Right lobe of liver (tissue), 6 donors: Measurements from ENCODE around the gene PXMP4. TPM values are rescaled to one million over a fixed set of nuclear protein-coding genes. Genes with fewer than 3 reads are reported as not detected.
A peak's percentile ranks its signal among the peaks of the same experiment; 100 is the strongest.

Source experiments
- ATAC-seq, 4 donors: fragments of 200-7000 bp; cut with Tn5 transposase; one replicate each; pipeline ENCODE4 v1.9.1; 2020; ENCODE audit warnings: mild to moderate bottlenecking in 4 of 4, moderate library complexity in 4 of 4
- DNase-seq, 3 donors: peaks; one replicate each; pipeline ENCODE4 v3.0.0-alpha.2; 2020
- H3K27ac ChIP-seq, 3 donors: fragments of 200-600 bp; one replicate each; pipeline ENCODE4 v1.8.0; 2022
- H3K27me3 ChIP-seq, 2 donors: fragments of 200-600 bp; one replicate each; pipeline ENCODE4 v1.8.0; 2022
- H3K36me3 ChIP-seq, 4 donors: fragments of 200-600 bp; sonication (generic) in 1 of 4; one replicate each; pipeline versions ENCODE4 v1.5.1 to v1.8.0; 2017 to 2022; ENCODE audit warnings: control low read depth in 1 of 4
- H3K4me1 ChIP-seq, 4 donors: fragments of 200-600 bp; sonication (generic) in 1 of 4; one replicate each; pipeline versions ENCODE4 v1.5.1 to v1.8.0; 2017 to 2022; ENCODE audit warnings: control low read depth in 1 of 4
- H3K4me3 ChIP-seq, 3 donors: fragments of 200-600 bp; one replicate each; pipeline ENCODE4 v1.8.0; 2022
- H3K9me3 ChIP-seq, 4 donors: fragments of 200-600 bp; sonication (generic) in 1 of 4; one replicate each; pipeline versions ENCODE4 v1.5.1 to v1.8.0; 2017 to 2022; ENCODE audit warnings: control low read depth in 1 of 4
- POLR2A ChIP-seq: fragments of 450-650 bp; IDR thresholded peaks from one replicate; pipeline ENCODE4 v1.6.1; 2017; ENCODE audit warnings: antibody characterized with exemption, mild to moderate bottlenecking
- WGBS: methylation state at CpG from one replicate; pipeline ENCODE4 v1.1.6; 2018; ENCODE audit warnings: low coverage, low lambda C conversion rate; ENCODE audit not compliant: insufficient coverage; ENCODE audit errors: missing lambda C conversion rate; 5-methylcytosine and 5-hydroxymethylcytosine counted together
- intact Hi-C, 2 donors: fragments of 100-400 bp; cut with DNase I; formaldehyde crosslinking; loops; one replicate each; pipeline versions ENCODE4 v1.11.2 to v1.14.1; 2022
- long read RNA-seq: library from polyadenylated mRNA; unstranded; transcript quantifications from one replicate; pipeline ENCODE4 v2.0.0, GENCODE V29; 2019
- total RNA-seq, 6 experiments: library from RNA; depleted of rRNA in 2 of 6; stranded (reverse); fragments of >200 nt in 2 of 6; fragmentation: NEBNext Ultra II Directional in 3 of 6; extraction: Animal tissue kit (Norgen Biotek cat#: 25700) in 3 of 6; gene quantifications; one replicate each; pipeline versions ENCODE4 v1.1.0 to v1.2.4, GENCODE V29; 2016 to 2023
- TF ChIP-seq, protein P1 (sequence below), 4 donors: fragments of 200-600 bp in 3 of 4; fragments of 450-650 bp in 1 of 4; IDR thresholded peaks; one replicate each; pipeline versions ENCODE4 v1.5.1 to v1.8.0; 2016 to 2022; ENCODE audit warnings: antibody characterized with exemption in 4 of 4, mild to moderate bottlenecking in 2 of 4
- donor health status: DM: no; HTN: yes; CAD: no.
- donor health status: DM: no; HTN: no; CAD: no.
- donor health status: DM: no; HTN: no; CAD: no.
- donor health status: DM: no; HTN: yes; CAD: no.
- donor health status: DM: no; HTN: yes; CAD: no.

The PXMP4 gene, protein sequence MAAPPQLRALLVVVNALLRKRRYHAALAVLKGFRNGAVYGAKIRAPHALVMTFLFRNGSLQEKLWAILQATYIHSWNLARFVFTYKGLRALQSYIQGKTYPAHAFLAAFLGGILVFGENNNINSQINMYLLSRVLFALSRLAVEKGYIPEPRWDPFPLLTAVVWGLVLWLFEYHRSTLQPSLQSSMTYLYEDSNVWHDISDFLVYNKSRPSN
- total RNA-seq, result 10 to 100 TPM in 4 of 6 experiments, 1 to 10 TPM in 2; 5.5 to 17.8 (median 12.9) TPM
- long read RNA-seq, full-length matches to known transcripts, result 5 of 7 reads
- long read RNA-seq, partial matches to known transcripts, result 1 of 7 reads
- long read RNA-seq, other reads (novel, unspliced or antisense), result 1 of 7 reads

DNA sequence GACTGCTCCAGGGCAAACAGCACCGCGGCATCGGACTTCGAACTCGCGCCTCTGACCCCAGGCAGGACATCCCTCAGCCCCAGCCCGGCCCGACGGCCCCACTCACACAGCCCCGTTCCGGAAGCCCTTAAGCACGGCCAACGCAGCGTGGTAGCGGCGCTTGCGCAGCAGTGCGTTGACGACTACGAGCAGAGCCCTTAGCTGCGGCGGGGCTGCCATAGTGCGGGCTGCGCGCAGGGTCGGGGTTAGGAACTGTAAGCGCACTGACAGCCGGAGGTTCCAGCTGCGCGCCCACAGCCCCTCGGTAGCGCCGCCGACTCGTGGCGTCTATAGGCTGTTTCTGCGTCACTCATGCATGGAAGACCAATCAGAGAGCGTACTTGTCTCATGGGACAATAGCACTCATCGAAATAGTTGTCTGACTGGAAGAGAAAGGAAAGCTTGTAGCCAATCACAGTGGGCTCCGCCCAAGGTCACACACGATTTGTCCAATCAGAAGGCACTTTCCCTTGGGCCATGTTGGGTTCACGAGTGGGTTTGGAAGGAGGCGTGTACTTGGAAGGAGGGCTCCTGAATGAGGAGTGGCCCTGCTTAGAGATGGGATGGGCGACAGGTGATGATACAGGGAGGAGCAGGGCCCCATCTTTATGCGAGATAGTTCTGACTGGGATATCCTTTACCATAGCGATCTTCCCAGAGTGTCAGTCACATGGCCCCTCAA lies at the start of gene PXMP4:
PXMP4 (minus strand) TSS at position 322 of the 721 bp plus-strand sequence; CDS start at position 219, 103 bp downstream.
- peak; percentile 92 to 96 (median 94) for ATAC-seq

DNA sequence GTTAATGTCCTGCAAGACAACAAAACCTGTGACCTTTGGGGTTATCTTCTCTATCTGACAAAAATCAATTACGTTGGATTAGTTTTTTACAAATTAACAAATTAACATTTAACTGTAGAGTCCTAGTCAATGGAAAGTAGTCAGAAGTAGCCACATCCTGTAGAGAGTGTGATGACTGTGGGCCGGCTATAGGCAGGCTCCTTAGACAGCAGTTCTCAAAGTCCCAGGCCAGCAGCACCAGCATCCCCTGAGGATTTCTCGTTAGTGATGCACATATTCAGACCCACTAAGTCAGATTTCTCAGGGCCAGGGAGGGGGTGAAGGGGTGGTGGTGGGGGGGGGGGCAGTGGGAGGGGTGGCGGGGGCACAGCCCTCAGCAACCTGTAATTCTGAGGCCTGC lies 48.9 kb upstream of the PXMP4 start:
- no peaks in the 10 kb centered on the region for H3K36me3 ChIP-seq
- 40% methylated on average over 1 of the region's 4 CpGs for WGBS

More for the DNA sequence above, at the start of gene PXMP4:
- no peaks in the 10 kb centered on the region for H3K36me3 ChIP-seq
- DNase-seq, result peak; percentile 82 to 91 (median 89)
- H3K27me3 ChIP-seq, result no peaks in the 10 kb centered on the region
- WGBS, result 3% methylated on average over 7 of the region's 46 CpGs
- TF ChIP-seq, protein P1, sequence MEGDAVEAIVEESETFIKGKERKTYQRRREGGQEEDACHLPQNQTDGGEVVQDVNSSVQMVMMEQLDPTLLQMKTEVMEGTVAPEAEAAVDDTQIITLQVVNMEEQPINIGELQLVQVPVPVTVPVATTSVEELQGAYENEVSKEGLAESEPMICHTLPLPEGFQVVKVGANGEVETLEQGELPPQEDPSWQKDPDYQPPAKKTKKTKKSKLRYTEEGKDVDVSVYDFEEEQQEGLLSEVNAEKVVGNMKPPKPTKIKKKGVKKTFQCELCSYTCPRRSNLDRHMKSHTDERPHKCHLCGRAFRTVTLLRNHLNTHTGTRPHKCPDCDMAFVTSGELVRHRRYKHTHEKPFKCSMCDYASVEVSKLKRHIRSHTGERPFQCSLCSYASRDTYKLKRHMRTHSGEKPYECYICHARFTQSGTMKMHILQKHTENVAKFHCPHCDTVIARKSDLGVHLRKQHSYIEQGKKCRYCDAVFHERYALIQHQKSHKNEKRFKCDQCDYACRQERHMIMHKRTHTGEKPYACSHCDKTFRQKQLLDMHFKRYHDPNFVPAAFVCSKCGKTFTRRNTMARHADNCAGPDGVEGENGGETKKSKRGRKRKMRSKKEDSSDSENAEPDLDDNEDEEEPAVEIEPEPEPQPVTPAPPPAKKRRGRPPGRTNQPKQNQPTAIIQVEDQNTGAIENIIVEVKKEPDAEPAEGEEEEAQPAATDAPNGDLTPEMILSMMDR (IDR thresholded peaks at IDR 0.05), result no peak
- TF ChIP-seq POLR2A, result peak; percentile 52
- peak within 1 kb of the TSS; percentile 65 to 81 (median 75) for H3K4me3 ChIP-seq
- H3K4me1 ChIP-seq, result peaks cover 0 to 28% (median 3%) of the 10 kb centered on the region in 4 donors
- intact Hi-C loops, result loop anchor here in 1 of 2 donors (10.0 kb wide), 1 partner anchor 45 kb away; the partner anchor contains the start of gene NECAB3
- peak within 1 kb of the TSS; percentile 27 to 83 (median 31) for H3K27ac ChIP-seq
- no peaks in the 10 kb centered on the region for H3K9me3 ChIP-seq

DNA sequence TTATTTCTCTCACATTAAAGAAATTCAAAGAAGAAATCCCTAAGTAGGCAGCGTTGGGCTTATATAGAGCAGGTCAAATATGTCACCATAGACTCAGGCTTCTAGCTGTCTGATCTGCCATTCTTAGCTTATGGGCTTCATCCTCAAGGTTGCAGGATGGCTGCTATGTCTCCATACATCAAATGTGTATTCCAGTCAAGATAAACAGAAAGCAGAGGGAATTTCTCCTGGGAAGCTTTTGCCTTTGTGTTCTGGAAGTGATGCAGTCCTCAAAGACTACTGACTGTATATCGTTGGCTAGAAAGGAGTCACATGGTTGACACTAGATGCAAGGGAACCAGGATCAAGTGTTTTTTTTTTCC lies 47.6 kb upstream of the PXMP4 start:
- Histone ChIP-seq H3K36me3 (no peaks in the 10 kb centered on the region), H3K27ac (no peak overlapping the region), H3K4me3 (no peak overlapping the region), H3K9me3 (no peaks in the 10 kb centered on the region), H3K4me1 (no peaks in the 10 kb centered on the region), H3K27me3 (no peaks in the 10 kb centered on the region)
- ATAC-seq, result no peak
- no peak for TF ChIP-seq POLR2A
- TF ChIP-seq, protein P1 (IDR thresholded peaks at IDR 0.05), result no peak
- 100% methylated on average over 2 of the region's 2 CpGs for WGBS
- no peak for DNase-seq
- intact Hi-C loops, result no loop called here

More for the DNA sequence above, 48.9 kb upstream of the PXMP4 start:
- DNase-seq, result no peak
- Histone ChIP-seq H3K4me1 (no peaks in the 10 kb centered on the region), H3K27ac (no peak overlapping the region), H3K27me3 (no peaks in the 10 kb centered on the region), H3K4me3 (no peak overlapping the region), H3K9me3 (no peaks in the 10 kb centered on the region)
- ATAC-seq, result no peak
- no peak for TF ChIP-seq POLR2A
- TF ChIP-seq, protein P1 (IDR thresholded peaks at IDR 0.05), result no peak
- intact Hi-C loops, result no loop called here

DNA sequence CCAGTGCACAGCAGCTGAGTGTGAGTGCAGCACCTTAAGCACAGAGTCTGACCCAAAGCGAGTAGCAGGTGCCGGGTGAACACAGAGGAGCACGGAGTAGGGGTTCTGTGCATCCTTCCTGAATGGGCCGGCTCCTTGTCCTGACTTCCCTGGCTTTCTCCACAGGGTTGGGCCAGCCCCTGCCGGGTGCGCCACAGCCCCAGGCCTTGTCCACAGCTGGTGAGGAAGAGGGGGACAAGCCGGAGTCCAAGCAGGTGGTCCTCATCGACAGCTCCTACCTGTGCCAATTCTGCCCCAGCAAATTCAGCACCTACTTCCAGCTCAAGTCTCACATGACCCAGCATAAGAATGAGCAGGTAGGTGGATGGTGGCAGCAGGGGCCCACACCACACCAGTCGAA lies 46.6 kb upstream of the PXMP4 start:
- H3K9me3 ChIP-seq, result no peaks in the 10 kb centered on the region
- TF ChIP-seq POLR2A, result no peak
- TF ChIP-seq, protein P1 (IDR thresholded peaks at IDR 0.05), result no peak
- no peaks in the 10 kb centered on the region for H3K27me3 ChIP-seq
- no peaks in the 10 kb centered on the region for H3K36me3 ChIP-seq
- no peak overlapping the region for H3K27ac ChIP-seq
- no peak for DNase-seq
- no peaks in the 10 kb centered on the region for H3K4me1 ChIP-seq
- 90% methylated on average over 2 of the region's 9 CpGs for WGBS
- no peak for ATAC-seq
- intact Hi-C loops, result no loop called here
- H3K4me3 ChIP-seq, result no peak overlapping the region
